Left lung (tissue), 10 donors: ENCODE data around the gene ULK4. TPM values are rescaled to one million over a fixed set of nuclear protein-coding genes. Genes with fewer than 3 reads are reported as not detected.

Experiments used
- ATAC-seq: fragments of 200-7000 bp; cut with Tn5 transposase; one replicate; pipeline ENCODE4 v1.9.1; 2020; ENCODE audit warnings: moderate library complexity
- DNase-seq, 4 donors: peaks; one replicate each; pipeline ENCODE4 v3.0.0-alpha.2; 2013 to 2020
- H3K27ac ChIP-seq, 2 donors: fragments of 200-600 bp; sonication (generic) in 1 of 2; one replicate each; pipeline versions ENCODE4 v1.5.0 to v1.8.0; 2020 to 2021
- H3K27me3 ChIP-seq, 2 donors: fragments of 200-600 bp; sonication (generic) in 1 of 2; one replicate each; pipeline versions ENCODE4 v1.5.0 to v1.8.0; 2020 to 2021
- H3K36me3 ChIP-seq, 2 donors: fragments of 200-600 bp; sonication (generic) in 1 of 2; one replicate each; pipeline versions ENCODE4 v1.5.0 to v1.8.0; 2020 to 2021
- H3K4me1 ChIP-seq, 2 donors: fragments of 200-600 bp; one replicate each; pipeline ENCODE4 v1.8.0; 2021
- H3K4me3 ChIP-seq, 2 donors: fragments of 200-600 bp; sonication (generic) in 1 of 2; one replicate each; pipeline versions ENCODE4 v1.5.0 to v1.8.0; 2020 to 2021; ENCODE audit warnings: mild to moderate bottlenecking in 1 of 2
- H3K9me3 ChIP-seq, 2 donors: fragments of 200-600 bp; sonication (generic) in 1 of 2; one replicate each; pipeline versions ENCODE4 v1.5.0 to v1.8.0; 2020 to 2021
- intact Hi-C, 2 donors: fragments of 100-400 bp; cut with DNase I; formaldehyde crosslinking; loops; one replicate each; pipeline versions ENCODE4 v1.11.2 to v1.14.2; 2022
- polyA plus RNA-seq, 6 donors: library from polyadenylated mRNA; unstranded; fragments of 120-200 nt; gene quantifications; one replicate each; pipeline ENCODE4 v1.2.1, GENCODE V29; 2013; ENCODE audit not compliant: insufficient read length in 6 of 6
- total RNA-seq, 2 donors: library from RNA; stranded (reverse); fragmentation: NEBNext Ultra II Directional; extraction: Animal tissue kit (Norgen Biotek cat#: 25700); gene quantifications; one replicate each; pipeline ENCODE4 v1.2.1, GENCODE V29; 2021
- TF ChIP-seq, protein P1 (sequence below), 2 donors: fragments of 200-600 bp; sonication (generic) in 1 of 2; IDR thresholded peaks; one replicate each; pipeline versions ENCODE4 v1.5.0 to v1.8.0; 2021; ENCODE audit warnings: antibody characterized with exemption in 2 of 2
- donor health status: DM: no; HTN: yes; CAD: no.
- donor health status: DM: no; HTN: no; CAD: no.

Gene ULK4
- total and polyA plus RNA-seq, 8 donors = 3.9 to 12.1 (median 5.6) TPM

DNA sequence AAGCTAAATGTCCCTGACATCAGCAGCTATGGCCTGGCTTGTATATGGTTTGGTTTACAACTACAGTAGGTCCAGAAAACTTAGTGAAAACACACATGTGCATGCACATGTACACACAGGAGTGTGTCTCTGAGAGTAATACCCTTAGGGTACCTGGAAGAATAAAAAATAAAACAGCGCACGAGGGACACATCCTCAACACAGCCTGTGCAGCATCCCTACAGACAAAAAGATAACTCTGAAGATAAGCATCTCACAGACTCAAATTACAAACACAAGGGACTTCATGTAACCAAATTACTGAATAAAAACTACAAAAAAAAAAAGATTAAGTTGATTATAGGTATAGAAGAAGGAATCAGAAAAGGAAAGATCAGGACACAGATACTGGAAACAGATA lies 653.8 kb downstream of the ULK4 start:
- H3K27me3 ChIP-seq = no peaks in the 10 kb centered on the region
- ATAC-seq = no peak
- no peak for DNase-seq
- no peaks in the 10 kb centered on the region for H3K4me1 ChIP-seq
- TF ChIP-seq, protein P1, sequence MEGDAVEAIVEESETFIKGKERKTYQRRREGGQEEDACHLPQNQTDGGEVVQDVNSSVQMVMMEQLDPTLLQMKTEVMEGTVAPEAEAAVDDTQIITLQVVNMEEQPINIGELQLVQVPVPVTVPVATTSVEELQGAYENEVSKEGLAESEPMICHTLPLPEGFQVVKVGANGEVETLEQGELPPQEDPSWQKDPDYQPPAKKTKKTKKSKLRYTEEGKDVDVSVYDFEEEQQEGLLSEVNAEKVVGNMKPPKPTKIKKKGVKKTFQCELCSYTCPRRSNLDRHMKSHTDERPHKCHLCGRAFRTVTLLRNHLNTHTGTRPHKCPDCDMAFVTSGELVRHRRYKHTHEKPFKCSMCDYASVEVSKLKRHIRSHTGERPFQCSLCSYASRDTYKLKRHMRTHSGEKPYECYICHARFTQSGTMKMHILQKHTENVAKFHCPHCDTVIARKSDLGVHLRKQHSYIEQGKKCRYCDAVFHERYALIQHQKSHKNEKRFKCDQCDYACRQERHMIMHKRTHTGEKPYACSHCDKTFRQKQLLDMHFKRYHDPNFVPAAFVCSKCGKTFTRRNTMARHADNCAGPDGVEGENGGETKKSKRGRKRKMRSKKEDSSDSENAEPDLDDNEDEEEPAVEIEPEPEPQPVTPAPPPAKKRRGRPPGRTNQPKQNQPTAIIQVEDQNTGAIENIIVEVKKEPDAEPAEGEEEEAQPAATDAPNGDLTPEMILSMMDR (IDR thresholded peaks at IDR 0.05) = no peak
- intact Hi-C loops = no loop called here
- no peak overlapping the region for H3K4me3 ChIP-seq
- no peaks in the 10 kb centered on the region for H3K36me3 ChIP-seq
- H3K27ac ChIP-seq = no peak overlapping the region
- H3K9me3 ChIP-seq = no peaks in the 10 kb centered on the region

DNA sequence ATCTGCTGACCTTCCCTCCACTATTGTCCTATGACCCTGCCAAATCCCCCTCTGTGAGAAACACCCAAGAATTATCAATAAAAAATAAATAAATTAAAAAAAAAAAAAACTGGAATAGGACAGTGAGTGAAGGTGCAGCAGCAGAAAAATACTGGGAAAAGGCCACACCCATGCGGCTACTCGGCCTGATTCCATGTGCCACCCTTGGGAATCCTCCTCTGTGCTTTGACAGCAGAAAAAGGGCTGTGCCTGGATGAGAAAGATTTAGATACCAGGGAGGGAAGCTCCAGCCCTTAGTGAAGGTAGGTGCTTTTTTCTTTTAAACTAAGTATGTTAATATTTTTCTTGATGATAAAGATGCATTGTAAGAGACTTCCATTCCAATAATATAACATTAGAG lies 654.8 kb downstream of the ULK4 start:
- intact Hi-C loops = no loop called here
- TF ChIP-seq, protein P1 (IDR thresholded peaks at IDR 0.05) = no peak
- Histone ChIP-seq H3K36me3 (no peaks in the 10 kb centered on the region), H3K27ac (no peak overlapping the region), H3K9me3 (no peaks in the 10 kb centered on the region), H3K27me3 (no peaks in the 10 kb centered on the region), H3K4me1 (no peaks in the 10 kb centered on the region), H3K4me3 (no peak overlapping the region)
- ATAC-seq (no peak), DNase-seq (no peak)

DNA sequence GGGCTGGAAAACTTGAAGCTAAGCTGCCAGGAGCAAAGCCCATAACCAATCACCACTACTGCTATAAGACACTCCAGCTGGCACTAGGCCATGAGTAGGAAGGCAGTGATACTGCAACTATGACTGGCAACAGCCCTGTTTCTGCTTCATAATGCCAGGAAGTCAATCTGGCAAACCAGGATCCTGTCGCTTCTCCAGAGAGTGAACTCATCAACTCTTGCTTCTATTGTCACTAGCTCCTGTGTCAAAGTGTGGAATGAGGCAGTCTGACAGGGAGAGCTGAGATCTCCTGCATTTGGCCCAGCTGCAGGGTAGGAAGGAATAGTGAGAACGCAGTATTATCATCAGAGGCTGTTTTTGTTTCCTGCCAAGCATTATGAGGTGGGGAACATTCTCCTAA lies 657.3 kb downstream of the ULK4 start:
- Histone ChIP-seq H3K4me3 (no peak overlapping the region), H3K36me3 (no peaks in the 10 kb centered on the region), H3K4me1 (no peaks in the 10 kb centered on the region), H3K27me3 (no peaks in the 10 kb centered on the region), H3K9me3 (no peaks in the 10 kb centered on the region), H3K27ac (no peak overlapping the region)
- intact Hi-C loops = no loop called here
- DNase-seq (peak in 2 of 4 donors; percentile 17 to 19), ATAC-seq (no peak)
- TF ChIP-seq, protein P1 (IDR thresholded peaks at IDR 0.05) = no peak

DNA sequence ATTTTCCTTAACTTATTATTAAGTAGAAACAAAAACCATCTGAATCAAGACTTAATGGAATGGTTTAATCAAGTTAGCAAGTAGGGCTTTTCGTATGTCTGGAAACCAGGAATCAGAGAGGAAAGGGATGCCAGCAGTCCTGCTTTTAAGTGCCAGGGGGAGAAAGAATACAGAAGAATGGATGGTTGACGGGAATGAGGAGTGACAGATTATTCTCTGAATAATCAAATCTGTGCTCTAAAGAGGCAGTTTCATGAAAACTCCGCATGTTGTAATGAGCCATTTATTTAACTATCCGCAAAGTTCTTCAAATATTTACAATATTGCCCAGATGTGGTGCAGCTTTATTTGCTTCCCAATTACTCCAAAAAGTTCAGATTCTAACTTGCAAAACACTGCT lies 659.6 kb downstream of the ULK4 start:
- H3K27me3 ChIP-seq = no peaks in the 10 kb centered on the region
- H3K9me3 ChIP-seq = no peaks in the 10 kb centered on the region
- no peak for DNase-seq
- H3K36me3 ChIP-seq = no peaks in the 10 kb centered on the region
- ATAC-seq = no peak
- no peaks in the 10 kb centered on the region for H3K4me1 ChIP-seq
- H3K4me3 ChIP-seq = no peak overlapping the region
- intact Hi-C loops = no loop called here
- H3K27ac ChIP-seq = no peak overlapping the region
- TF ChIP-seq, protein P1 (IDR thresholded peaks at IDR 0.05) = no peak

DNA sequence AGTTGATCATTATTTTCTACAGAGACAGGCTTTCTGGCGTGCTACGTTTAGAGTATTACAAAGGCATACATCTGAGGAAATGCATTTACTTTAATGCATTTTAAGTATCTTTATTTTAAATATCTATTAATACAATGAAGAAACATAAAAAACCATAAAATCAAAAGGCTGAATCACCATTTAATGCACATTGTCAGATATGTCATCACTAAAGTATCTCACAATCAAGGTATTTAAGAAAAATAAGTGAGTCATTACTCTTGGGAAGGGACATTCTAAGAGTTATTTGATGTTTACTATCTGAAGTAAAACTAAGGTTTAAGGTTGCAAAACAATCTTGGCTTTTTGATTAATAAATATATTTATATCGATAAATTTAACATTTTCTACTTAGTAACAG lies 660.4 kb downstream of the ULK4 start:
- intact Hi-C loops = no loop called here
- no peaks in the 10 kb centered on the region for H3K27me3 ChIP-seq
- no peaks in the 10 kb centered on the region for H3K9me3 ChIP-seq
- DNase-seq (no peak), ATAC-seq (no peak)
- H3K4me3 ChIP-seq = no peak overlapping the region
- no peak overlapping the region for H3K27ac ChIP-seq
- TF ChIP-seq, protein P1 (IDR thresholded peaks at IDR 0.05) = no peak
- H3K4me1 ChIP-seq = no peaks in the 10 kb centered on the region
- no peaks in the 10 kb centered on the region for H3K36me3 ChIP-seq
